ENCODE results near the gene HOXA1.
A peak's percentile ranks its signal among the peaks of the same experiment; 100 is the strongest.

Gene HOXA1

DNA sequence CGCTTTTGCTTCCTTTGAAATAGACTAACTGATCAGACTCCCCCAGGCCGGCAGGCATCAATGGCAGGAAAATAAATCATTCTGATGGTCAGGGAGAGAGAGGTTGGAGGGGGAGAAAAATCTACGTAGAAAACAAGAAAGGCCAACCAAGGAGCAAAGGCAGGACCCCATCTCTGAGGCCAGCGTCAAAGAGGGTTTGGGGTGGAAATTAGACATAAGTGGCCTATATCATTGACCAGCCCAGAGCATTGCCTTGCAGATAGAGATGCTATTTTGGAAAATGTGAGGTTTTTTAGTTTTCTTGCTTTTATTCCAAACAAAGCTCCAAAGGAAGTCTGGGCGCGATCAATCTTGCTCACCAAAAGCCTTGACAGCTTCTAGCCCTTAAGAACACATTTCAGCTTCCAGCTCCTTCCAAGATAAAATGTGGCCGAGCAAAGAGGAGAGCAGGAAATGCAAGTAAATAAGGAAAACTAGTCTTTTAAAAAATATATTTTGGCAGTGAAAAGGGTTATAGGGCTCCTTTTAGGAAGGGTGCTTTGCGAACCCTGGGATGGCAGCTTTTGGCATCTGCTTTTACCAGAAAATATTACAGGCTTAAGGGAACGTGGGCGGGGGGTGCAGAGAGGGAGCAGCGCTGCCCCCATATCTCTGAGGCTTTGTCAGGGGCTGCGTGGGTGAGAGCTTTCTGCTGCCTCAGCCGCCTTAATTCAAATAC lies 8.7 kb upstream of the HOXA1 start:
- DNase-seq, result no peak

DNA sequence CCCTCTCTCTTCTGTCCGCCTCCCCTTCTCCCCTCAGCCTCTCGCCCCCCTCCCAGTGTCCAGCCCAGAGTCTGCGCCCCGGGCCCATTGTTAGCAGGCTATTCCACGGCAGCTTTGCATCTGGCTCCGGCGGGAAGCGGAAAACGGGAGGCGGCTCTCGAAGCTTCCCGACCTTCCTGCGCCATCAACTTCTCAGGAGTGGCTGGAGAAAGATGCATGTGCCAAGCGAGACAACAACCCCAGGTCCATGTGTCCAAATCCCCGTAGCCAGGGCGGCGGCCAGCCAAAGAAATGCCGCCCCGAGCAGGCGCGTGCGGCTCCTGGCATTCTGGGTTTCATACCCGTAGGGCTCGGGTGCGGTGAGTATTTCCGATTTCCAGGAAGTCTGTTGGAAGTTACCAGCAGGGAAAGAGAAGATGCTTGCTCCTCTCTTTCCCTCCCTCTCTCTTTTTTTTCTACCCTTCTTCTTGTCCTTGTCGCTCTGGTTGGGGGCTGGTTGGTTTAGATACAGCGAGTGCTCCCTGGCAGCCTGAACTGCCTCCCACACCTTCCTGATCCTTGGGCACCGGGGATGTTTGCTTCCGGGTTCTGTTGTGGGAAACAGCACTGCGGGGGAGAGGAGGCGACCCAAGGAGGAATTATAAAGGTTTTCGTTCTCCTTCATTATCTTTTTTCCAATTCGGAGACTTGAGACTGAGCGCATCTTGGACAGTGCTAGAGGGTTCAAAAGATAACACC lies 7.9 kb upstream of the HOXA1 start:
- DNase-seq, result no peak

DNA sequence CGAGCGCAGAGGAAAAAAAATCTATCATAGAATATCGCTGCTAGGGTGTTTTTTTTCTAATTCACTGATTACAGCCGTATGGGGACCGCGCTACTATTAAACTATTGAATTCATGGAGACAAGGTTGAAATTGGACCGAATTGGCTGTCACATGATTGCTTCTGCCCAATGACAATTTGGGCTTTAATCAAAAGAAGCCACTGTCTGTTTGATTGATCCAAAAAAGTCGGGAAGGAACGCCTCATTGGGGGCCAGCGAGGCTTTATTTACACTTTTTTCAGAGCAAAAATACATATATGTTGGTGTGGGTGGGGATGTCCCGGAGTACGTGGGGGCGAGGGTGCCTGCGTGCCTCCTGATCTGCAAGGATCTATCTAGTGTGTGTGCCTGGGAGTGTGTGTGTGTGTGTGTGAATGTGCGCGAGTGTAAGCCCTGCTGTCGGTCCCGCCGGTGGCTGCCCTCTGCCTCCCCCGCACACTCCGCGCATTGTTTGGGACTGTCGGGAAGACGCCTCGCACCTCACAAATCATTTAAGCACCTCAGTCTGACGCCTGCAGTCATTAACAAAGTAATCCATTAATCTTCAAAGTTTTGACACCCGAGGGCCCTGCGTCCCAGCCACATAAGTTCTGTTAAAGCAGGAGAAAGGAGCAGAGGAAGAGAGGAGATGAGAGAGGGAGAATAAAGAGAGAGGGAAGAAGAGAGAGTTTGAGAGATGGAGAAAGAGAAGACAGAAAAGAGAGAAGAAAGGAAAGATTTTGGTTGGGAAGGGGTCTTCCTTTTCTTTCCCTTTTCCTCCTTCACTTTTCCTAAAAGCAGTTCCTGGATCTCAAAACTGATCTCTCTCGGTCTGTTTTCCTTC lies 7.0 kb upstream of the HOXA1 start, which contains the start of gene HOXA2:
TSS of gene HOXA2 (minus strand) at position 103 of the 862 bp plus-strand sequence. CDS start 183 bp downstream, outside the sequence.
- DNase-seq, result no peak

DNA sequence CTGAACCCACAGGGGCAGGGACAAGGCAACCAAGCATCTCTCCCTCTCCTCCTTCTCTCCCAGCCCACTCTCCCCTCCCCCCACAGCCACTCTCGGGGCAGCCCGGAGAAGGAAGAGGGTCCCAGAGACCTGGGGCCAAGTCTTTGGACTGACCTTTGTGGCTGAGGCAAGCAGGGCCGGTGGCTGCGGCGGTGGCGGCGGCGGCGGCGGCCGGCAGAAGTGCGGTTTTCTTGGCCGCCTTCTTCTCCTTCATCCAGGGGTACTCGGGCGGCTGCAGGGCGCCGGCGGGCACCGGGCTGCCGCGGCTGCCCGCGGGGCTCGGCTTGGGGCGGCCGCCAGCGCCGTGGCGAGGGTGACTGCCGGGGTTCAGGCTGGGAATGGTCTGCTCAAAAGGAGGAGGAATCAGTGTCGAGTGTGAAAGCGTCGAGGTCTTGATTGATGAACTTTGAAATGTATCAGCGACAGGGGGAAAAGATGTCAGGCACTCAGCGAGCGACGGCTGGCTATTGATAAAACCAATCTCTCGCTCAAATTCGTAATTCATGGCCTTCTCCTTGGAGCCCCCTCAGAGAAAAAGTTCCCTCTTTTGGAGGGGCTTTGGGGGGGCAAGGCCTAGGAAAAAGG lies 6.3 kb upstream of the HOXA1 start:
- DNase-seq, result no peak

DNA sequence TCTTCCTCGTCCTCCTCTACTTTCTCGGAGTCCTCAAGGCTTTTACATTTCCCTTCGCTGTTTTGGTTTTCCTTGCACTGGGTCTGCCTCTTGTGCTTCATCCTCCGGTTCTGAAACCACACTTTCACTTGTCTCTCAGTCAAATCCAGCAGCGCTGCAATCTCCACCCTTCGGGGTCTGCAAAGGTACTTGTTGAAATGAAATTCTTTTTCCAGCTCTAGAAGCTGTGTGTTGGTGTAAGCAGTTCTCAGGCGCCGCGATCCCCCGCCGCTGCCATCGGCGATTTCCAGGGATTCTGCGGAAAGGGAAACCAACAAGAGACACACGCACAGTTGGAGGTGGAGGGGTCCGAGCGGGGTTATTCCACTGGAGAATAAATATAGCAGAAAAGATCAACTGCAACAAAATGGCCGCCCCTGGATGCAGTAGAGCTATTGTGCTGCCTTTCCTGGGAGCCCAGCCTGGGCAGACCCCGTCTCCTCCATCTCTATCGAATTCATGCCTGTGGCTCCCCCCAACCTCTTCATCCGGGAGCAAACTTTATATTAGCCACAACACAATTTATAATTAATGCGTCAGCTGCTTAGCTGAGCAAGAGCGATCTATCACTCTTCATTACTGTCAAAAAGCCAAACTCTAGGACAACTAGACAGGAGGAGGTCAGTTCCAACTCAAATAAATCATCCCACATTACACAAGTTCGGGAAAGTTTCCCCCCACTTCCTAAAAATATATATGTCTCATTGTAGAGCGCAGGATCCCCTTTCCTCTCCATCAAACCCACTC lies 5.6 kb upstream of the HOXA1 start:
- no peak for DNase-seq

DNA sequence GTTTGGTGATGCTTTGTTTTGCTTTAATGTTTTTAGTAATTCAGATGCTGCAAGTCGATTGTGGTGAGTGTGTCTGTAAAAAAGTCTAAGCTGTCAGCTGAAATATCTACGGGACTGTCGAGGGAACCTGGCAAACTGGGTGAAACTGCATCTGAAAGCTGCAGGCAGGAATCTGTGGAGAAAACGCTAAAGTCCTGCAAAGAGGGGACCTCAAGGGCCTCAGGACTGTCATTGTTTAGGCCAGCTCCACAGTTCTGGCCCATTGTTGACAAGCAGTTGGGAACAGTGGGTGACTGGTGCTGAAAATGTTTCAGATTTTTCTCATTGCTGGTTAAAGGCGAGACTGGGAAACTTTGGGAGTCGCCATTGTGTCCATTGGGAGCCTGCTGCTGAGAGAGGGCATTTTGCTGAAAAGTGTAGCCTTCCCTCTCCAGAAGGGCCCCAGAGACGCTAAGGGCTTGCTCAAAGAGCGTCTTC lies 4.9 kb upstream of the HOXA1 start:
- no peak for DNase-seq

DNA sequence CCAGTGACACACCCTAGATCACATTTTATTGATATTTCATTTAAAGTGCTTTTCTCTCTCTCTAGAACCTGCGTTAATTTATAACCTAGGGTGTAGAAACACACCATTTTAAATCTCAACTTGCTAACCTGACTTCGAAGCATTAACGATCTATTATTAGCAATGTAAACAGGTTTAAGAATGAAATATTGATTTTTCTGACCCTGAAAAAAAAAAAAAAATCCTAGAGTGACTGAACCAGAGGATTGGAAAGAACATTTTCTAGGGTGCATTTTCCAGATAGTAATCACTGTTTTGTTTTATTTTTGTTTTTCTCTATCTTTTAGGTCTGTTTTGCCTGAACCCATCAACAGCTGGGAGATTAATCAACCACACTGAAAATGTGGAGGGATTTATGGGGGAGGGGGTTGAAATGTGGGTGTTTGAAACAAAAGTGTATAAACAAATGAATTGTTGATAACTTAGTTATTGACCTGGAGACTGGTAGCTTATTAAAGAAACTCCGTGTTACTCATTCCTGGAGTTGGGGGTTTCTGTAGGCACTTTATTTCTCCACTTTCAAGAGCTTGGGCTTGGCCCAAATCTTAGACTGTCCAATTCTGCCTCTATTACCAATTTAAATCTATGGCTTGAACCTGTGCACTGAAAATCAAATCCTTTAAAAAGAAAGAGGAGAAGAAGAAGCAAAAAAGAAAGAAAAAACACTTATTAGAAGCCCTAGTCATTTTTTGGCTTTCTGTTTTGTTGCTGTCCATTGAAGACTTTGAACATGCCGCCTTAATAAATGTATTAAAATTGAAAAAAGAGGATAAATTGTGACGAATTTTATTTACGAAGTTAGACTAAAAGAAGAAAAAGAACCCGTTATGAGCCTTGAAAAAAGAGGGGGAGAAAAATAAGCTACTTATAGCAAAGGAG lies 3.9 kb upstream of the HOXA1 start:
- peak; percentile 41 for DNase-seq

DNA sequence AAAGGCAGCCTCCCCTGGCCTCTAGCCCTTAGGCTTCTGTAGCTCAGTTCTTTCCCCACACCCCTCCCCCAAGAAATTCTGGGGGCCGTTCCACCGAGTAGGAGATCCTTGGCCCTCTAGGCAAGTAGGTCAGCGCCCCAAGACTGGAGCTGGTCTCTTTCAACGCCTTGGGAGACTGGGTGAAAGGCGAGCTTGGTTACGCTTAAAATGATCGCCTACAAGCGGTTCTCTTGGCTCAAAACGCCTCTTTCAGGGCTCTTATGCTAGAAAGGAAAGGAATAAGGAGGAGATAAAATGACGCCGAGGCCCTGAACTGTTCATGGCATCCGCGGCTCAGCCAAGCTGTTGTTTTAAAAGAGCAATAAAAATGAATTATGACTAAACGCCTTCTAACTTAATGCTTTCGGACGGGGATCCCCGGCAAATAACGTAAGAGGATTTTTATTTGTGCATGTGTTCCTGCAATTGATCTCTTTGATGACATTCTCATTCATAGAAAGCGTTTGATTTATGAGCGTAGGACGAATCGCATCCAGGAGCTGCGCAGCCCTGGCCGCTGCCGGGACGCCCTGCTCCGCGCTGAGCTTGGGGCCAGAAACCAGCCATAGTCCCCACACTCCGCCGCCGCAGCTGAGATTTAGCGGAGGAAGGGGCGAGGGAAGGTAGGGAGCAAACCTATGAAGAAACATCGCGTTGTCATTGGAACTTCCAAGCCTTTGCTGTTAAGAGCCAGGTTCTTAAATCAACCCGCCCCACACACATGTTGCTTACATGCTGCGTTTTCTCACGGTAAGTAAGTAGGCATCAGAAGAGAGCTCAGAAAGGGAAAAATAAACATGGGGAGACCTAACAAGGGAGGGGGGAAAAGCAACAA lies 3.0 kb upstream of the HOXA1 start:
- peak; percentile 61 for DNase-seq

DNA sequence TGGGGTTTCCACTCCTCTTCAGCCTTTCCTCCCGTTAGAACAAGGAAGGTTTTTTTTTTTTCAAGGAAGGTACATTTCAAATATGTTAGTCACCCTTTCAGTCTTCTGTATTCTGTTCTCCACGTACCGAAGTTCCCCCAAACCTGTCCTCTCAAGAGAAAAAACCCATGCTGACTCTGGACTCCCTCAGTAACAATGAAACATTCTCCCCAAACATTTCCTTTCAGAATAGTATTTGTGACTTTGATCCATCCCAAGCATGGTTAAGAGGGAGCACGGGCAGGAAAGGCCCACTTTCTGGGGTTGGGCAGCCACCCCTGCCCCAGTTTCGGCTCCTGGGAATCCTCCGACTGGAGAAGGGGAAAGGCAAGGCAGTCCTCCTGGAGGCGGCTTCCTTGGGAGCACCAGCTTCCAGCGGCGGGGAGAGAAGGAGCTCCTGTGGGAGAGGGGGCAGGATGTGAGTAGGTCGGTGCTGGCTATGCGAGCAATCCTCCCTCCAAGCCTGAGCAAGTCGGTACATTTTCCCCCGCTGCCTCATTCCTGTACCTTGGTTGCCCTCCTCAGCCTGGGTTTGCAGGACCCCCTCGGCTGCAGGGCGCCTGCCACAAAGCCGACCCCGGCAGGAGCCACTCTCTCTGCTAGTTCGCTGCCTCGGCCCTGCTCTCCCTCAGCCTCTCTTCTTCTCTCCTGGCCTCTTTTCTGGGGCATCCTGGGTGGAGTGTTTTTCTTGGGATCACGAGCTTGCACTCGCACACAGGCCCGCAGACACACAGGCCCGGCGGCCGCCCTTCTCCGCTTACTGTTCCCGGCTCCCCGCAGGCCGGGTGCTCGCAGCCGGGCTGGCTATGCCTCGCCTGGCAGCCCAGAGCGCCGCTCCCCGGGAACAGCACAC lies 2.1 kb upstream of the HOXA1 start:
- DNase-seq, result no peak

DNA sequence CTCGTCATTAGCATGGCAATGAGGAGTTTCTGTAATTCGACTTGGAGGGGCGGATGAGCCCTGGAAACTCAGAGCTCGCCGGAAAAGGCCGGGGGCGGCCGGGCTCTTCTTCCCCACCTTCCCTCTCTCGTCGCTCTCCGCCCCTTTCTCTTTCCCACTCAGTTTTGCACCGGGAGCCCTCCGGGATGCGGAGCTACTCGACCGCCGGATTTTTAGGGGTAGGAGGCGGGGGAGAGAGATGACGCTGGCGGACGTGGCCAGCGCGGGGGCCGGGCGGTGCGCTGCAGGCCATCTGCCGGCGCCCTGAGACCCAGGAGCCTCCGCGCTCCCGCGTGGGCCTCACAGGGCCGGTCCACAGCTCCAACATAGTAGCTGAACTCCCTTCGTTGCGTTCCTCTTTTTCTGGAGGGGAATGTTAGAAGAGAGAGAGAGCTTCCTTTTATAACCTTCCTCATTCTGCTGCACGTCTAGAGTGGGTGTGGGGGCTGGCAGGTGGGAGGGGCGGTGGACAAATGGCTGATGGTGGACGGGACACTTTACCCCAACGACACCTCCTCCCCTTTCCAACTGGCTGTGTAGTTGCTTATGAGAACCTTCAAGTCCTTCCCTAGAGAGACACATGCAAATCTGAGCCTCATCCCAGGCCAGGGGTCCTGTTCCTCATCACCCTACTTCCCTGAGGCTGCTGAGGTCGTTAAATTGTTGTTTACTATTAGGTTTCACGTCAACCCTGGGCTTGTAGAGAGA lies 1.1 kb upstream of the HOXA1 start:
- DNase-seq, result peak; percentile 32

DNA sequence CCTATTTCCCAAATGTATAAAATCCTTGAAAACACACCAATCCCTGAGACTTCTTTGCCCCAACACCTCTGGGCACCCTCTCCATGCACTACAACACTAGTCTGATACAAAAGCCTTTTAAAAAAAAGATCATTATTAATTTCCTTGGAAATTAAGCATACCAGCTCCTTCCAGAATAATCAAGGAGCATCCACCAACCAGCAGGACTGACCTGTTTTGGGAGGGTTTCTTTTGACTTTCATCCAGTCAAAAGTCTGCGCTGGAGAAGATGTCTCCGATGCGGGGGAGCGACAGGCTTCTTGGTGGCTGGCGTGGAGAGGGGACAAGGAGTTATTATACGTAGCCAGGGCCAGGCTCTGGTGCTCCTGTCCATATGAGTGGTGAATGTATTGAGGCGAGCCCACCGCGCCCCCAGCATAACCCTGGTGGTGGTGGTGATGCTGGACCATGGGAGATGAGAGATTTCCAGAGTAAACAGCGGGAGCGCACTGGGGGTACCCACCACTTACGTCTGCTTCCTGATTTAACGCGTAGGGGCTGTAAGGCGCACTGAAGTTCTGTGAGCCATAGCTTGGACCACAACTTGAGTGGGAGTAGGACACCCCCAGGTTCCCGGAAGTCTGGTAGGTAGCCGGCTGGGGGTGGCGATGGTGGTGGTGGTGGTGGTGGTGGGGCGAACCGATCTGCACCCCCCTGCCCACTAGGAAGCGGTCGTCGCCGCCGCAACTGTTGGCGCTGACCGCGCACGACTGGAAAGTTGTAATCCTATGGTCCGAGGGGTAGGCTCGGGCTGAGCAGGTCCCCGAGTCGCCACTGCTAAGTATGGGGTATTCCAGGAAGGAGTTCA lies 527 bp downstream of the HOXA1 start:
- DNase-seq, result no peak

DNA sequence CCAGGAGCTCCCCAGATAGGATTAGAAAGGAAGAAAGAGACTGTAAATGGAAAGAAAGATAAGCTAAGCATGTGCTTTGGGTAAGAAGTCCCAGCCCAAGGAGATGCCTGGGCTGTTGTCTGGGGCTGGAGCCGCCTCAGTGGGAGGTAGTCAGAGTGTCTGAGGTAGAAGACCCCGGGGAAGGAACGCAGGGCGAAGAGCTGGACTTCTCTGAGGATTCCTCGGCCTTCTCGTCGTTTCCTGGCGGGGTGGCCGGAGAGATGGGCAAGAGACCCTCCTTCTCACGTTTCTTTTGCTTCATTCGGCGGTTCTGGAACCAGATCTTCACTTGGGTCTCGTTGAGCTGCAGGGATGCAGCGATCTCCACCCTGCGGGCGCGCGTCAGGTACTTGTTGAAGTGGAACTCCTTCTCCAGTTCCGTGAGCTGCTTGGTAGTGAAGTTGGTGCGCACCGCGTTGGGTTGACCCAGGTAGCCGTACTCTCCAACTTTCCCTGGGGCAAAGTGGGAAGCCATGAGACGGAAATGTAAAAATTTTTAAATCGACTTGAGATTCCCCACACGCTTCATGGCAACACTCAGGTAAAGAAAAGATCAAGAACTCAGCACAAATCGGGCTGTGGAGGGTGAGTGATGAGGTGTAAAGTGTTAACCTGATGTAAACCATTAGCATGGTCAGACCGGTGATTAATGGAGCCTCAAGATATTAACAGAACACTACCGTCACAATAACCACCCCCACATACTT lies 1.3 kb downstream of the HOXA1 start:
- DNase-seq, result no peak

DNA sequence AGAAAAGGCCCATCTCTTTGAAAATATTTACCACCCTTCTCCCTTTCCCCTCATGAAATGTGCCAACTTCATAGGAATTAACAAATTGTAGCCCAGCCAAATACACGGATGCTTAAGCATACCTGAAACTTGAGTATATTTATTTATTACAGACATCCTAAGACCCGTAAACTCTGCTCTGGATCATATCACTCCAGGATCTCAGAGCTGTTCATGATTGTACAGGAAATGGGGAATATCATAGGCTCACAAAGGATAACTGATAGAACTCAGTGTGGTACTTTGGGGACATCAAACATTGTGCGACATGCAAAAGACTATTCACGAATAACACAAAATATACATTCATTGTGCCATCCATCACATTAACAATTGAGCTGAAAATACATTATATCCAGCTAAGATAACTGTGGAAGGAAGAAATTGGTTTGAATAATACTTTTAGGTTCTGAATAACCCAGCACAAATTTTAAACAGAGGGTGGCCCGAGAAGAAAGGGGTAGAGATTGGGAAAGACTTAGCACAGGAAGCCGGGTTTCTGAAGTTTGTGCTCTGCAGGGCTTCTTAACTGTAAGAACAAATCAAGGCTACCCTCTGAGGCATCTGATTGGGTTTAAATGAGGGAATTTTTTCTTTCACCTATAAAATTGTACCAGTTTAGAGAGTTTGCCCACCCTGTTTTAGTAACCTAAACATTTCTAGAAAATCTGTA lies 2.5 kb downstream of the HOXA1 start:
- DNase-seq, result no peak

DNA sequence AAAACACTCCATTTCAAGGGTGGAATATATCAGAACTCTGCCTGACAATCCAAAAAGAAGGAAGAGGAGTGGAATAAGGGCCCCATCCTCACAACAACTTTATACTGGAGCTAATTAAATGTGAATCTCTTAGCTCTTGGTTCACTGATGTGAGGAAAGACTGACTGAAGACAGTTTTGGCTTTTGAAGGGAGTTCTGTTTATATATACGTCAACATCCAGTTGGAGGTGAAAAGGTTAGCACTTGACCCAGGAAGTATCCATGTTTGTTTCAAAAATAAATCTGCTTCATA lies 3.0 kb downstream of the HOXA1 start:
- no peak for DNase-seq

DNA sequence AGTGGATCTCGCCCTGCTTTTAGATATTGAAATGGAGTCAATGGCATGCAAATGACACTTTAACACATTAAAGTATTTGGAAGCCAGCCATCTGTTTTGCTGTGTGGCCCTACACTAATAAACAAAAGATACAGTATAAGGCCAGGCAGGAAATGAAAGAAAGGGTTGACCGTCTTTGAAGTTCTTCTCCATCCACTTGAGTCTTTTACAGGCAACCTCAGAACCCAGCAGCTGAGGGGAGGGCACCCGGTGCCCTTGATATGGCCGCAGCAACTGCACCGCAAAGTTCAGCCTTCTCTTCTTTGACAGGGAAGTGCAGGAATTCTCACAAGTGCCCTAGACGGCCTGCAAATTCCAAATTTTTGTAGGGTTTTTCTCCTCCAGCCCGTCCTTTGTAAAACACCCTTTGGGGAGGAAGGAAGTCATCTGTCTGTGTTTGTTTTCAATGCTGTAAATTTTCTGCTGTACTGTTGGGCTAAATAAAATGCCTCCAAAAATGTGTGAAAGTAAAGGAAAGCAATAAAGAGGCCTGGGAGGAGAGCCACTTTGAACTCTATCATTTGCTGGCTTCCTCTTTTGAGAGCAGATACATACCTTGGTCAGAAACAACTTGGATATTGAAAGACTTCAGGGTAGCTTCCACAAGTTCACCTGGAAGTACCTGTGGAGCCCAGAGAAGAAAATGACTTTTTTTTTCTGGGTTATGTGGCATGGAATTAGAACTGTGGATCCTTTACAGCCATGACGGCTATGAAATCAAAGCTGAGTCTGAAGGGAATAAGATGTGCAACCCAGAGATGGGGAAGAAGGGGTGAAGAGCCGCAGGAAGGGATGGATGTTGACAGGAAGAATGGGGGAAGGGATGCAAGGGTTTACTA lies 3.6 kb downstream of the HOXA1 start:
- DNase-seq, result no peak
